NB4 (cell line): Measurements from ENCODE around the gene SEZ6L.
A peak's percentile ranks its signal among the peaks of the same experiment; 100 is the strongest.

Experiments used
- DNase-seq: peaks from one replicate; pipeline ENCODE4 v3.0.0; 2010; ENCODE audit warnings: low read depth
- H3K4me3 ChIP-seq: one replicate; pipeline ENCODE4 v1.5.1; 2011; ENCODE audit warnings: mild to moderate bottlenecking, low read depth, low read length, moderate library complexity
- MYC ChIP-seq: IDR thresholded peaks from 2 replicates; pipeline ENCODE4 v1.6.1; 2011; ENCODE audit warnings: low read depth, low read length
- POLR2A ChIP-seq: IDR thresholded peaks from 2 replicates; pipeline ENCODE4 v1.6.1; 2011; ENCODE audit warnings: mild to moderate bottlenecking; ENCODE audit not compliant: insufficient read length; ENCODE audit errors: extremely low read depth
- TF ChIP-seq, protein P1 (sequence below): IDR thresholded peaks from 2 replicates; pipeline ENCODE4 v1.6.1; 2011; ENCODE audit warnings: low read depth, low read length
- TF ChIP-seq, protein P2 (sequence below): IDR thresholded peaks from one replicate; pipeline ENCODE4 v1.5.1; 2012; ENCODE audit warnings: low read depth, low read length

Gene SEZ6L

DNA sequence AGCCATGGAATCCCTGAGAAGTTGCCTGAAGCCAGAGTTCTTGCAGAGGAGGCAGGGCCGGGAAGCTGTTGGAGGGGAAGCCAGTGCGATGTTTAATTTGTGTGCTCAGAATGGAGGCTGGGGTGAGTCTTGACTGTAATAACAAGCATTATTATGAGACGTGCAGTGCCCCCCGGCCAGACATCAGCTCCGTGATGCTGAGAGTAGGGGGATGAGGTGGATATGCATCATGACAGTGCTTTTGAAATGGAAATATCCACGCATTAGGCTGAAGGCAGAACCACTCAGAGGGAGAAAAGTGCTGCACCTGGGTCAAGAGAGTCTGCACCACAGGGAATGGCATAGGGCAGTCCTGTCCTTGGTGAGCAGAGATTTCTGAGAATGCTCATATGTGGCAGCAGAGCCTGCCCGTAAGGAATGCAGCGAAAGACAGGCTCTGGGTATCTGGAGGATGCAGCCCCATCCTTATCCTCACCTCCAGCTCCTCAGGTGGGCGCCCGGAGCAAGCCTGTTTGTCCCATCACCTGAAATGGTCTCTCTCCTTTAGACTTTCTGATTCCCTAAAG, 37.6 kb upstream of the SEZ6L start:
- no peak for DNase-seq
- TF ChIP-seq MYC (no peak), POLR2A (no peak)
- TF ChIP-seq, protein P1, sequence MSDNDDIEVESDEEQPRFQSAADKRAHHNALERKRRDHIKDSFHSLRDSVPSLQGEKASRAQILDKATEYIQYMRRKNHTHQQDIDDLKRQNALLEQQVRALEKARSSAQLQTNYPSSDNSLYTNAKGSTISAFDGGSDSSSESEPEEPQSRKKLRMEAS, result no peak
- TF ChIP-seq, protein P2, sequence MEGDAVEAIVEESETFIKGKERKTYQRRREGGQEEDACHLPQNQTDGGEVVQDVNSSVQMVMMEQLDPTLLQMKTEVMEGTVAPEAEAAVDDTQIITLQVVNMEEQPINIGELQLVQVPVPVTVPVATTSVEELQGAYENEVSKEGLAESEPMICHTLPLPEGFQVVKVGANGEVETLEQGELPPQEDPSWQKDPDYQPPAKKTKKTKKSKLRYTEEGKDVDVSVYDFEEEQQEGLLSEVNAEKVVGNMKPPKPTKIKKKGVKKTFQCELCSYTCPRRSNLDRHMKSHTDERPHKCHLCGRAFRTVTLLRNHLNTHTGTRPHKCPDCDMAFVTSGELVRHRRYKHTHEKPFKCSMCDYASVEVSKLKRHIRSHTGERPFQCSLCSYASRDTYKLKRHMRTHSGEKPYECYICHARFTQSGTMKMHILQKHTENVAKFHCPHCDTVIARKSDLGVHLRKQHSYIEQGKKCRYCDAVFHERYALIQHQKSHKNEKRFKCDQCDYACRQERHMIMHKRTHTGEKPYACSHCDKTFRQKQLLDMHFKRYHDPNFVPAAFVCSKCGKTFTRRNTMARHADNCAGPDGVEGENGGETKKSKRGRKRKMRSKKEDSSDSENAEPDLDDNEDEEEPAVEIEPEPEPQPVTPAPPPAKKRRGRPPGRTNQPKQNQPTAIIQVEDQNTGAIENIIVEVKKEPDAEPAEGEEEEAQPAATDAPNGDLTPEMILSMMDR, result no peak
- no peak overlapping the region for H3K4me3 ChIP-seq

DNA sequence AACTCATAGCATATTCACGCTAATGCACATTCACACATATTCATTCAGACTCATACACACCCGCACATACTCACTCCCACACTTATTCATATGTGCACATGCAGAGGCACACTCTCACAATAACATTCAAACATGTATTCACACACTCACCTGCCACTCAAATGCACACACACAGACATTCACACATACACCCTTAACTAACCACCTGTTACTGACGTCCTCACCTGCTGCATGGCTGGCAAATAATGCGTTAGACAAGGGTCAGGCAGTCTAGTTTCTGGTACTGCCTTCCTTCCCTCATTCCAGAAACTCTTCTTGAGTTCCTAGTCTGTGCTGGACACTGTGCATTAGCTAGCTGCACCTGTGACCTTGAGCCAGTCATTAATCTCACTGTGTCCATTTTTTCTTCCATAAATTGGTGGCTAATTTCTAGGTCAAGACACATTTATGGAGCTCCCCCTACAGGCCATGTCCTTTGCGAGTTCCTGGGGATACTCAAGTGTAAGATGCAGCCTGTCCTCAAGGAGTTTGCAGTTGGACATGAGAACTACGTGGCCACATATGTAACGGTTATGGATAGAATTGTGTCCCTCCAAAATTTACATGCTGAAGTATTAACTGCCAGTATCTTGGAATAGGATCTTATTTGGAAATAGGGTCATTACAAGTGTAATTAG, 34.5 kb upstream of the SEZ6L start:
- DNase-seq, result peak; percentile 28
- no peak for TF ChIP-seq MYC
- TF ChIP-seq, protein P2, result peak; percentile 46
- H3K4me3 ChIP-seq, result no peak overlapping the region

DNA sequence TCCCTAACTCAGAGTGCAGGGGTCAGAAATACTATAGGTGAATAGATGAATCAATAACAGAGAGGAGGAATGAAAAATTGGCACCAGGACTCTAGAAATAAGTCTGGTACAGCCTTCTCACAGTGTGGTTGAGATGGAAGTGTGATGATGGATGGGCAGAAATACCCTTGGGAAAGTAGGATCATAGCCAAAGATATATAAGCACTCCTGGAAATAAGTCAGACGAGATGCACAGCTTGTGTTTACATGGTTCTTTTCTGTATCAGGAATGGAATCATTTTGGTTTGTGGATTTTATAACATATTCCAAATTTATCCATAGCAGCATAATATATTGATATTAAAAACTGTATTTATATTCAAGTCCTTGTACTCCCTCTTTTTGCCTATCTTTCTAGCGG, 33.5 kb upstream of the SEZ6L start:
- TF ChIP-seq, protein P1, result no peak
- no peak for DNase-seq
- H3K4me3 ChIP-seq, result no peak overlapping the region

DNA sequence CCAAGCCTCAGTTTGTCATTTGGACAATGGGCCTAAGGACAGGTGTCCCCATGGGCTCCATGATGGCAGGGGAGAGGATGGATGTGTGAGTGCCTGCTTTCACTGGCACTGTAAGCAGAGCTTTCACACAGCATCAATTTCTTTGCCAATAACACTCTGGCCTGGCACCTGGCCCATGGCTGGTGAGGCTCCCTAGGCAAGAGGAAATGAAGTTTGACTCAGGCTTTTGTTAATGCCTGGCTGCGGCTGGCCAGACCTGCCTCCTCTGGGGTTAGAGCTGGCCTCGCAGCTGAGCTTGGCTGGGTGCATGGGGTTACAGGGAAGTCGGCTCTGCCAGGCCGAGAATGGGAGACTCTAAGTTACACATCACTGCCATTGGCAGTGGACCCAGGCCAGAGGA, 30.0 kb upstream of the SEZ6L start:
- H3K4me3 ChIP-seq, result no peak overlapping the region
- TF ChIP-seq, protein P2, result no peak
- TF ChIP-seq, protein P1, result no peak
- TF ChIP-seq POLR2A (no peak), MYC (no peak)
- DNase-seq, result no peak

DNA sequence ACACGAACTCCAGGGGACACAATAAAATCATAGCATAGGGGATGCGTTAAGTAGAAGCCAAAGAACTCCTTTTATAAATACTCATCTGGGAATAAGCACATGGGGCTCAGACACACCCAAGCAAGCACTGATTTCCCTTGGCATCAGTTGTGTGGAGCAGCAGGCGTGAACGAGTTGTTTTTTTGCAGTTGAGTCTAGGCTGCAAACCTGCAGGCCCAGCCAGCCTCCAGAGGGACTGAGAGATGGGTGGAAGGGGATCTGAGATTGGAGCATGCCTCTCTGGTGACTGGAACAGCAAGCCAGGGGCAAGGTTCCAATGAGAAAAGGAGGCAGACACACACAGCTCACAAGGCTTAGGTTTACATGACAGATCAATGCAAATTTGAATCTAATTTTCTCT, 27.4 kb upstream of the SEZ6L start:
- H3K4me3 ChIP-seq, result no peak overlapping the region
- TF ChIP-seq MYC (no peak), POLR2A (no peak)
- TF ChIP-seq, protein P1, result no peak
- TF ChIP-seq, protein P2, result no peak
- no peak for DNase-seq

DNA sequence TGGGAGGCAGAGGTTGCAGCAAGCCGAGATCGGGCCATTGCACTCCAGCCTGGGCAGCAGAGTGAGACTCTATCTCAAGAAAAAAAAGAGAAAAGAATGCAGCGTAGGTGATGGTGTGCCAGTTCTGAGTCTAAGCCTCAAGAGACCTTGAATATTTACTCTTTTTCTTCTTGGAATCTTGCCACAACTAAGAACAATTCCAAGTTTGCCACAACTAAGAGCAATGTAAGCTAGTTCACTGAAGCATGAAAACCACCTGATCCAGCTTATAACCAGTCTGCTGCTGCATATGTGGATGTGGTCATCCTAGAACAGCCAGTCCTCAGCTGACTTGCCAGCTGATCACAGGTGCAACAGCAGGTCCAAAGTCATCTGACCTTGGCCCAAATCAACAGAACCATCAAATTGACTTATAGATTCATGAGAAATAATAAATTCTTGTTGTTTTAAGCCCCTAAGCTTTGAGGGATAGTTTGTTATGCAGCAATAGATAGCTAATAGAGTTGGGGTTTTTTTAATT, 25.4 kb upstream of the SEZ6L start:
- H3K4me3 ChIP-seq, result no peak overlapping the region
- TF ChIP-seq, protein P1, result no peak
- no peak for TF ChIP-seq MYC
- no peak for TF ChIP-seq POLR2A
- TF ChIP-seq, protein P2, result no peak
- no peak for DNase-seq
